Tibial nerve (tissue), 4 donors: ENCODE measurements around the gene RUVBL1. TPM values are rescaled to one million over a fixed set of nuclear protein-coding genes. Genes with fewer than 3 reads are reported as not detected.

Experiments
- DNase-seq, 2 donors: peaks; one replicate each; pipeline ENCODE4 v3.0.0-alpha.2; 2019; ENCODE audit warnings: low spot score in 2 of 2
- H3K27ac ChIP-seq, 4 donors: fragments of 200-600 bp; sonication (generic) in 3 of 4; one replicate each; pipeline ENCODE4 v1.5.1; 2017 to 2019; ENCODE audit warnings: mild to moderate bottlenecking in 1 of 4
- H3K27me3 ChIP-seq, 2 donors: fragments of 200-600 bp; sonication (generic) in 1 of 2; one replicate each; pipeline versions ENCODE4 v1.5.1 to v1.6.0; 2017 to 2019
- H3K36me3 ChIP-seq, 3 donors: fragments of 200-600 bp; sonication (generic); one replicate each; pipeline ENCODE4 v1.5.1; 2018 to 2019
- H3K4me1 ChIP-seq, 4 donors: fragments of 200-600 bp; sonication (generic) in 3 of 4; one replicate each; pipeline ENCODE4 v1.5.1; 2017 to 2019
- H3K4me3 ChIP-seq, 4 donors: fragments of 200-600 bp; sonication (generic) in 3 of 4; one replicate each; pipeline ENCODE4 v1.5.1; 2017 to 2019; ENCODE audit warnings: mild to moderate bottlenecking in 1 of 4, moderate library complexity in 1 of 4
- H3K9me3 ChIP-seq, 4 donors: fragments of 200-600 bp; sonication (generic) in 3 of 4; one replicate each; pipeline ENCODE4 v1.5.1; 2017 to 2019
- EP300 ChIP-seq, 2 donors: sonication (generic); formaldehyde crosslinking; IDR thresholded peaks; one replicate each; pipeline ENCODE4 v1.6.1; 2017; ENCODE audit warnings: antibody characterized with exemption in 2 of 2, mild to moderate bottlenecking in 1 of 2
- POLR2A ChIP-seq, 2 donors: fragments of 450-650 bp; IDR thresholded peaks; one replicate each; pipeline ENCODE4 v1.6.1; 2017; ENCODE audit warnings: antibody characterized with exemption in 2 of 2, mild to moderate bottlenecking in 2 of 2, moderate library complexity in 2 of 2
- WGBS, 2 donors: methylation state at CpG; one replicate each; pipeline ENCODE4 v1.1.5; 2018; 5-methylcytosine and 5-hydroxymethylcytosine counted together
- total RNA-seq, 4 donors: library from RNA; depleted of rRNA; stranded (reverse); fragments of >200 nt; gene quantifications; one replicate each; pipeline ENCODE4 v1.1.0, GENCODE V29; 2016
- TF ChIP-seq, protein P1 (sequence below), 5 experiments: fragments of 200-600 bp in 3 of 5; fragments of 450-650 bp in 2 of 5; sonication (generic) in 3 of 5; IDR thresholded peaks; one replicate each; pipeline ENCODE4 v1.5.1; 2016 to 2019; ENCODE audit warnings: antibody characterized with exemption in 5 of 5, mild to moderate bottlenecking in 3 of 5, moderate library complexity in 2 of 5

Gene RUVBL1
- total RNA-seq, result 10 to 100 TPM; 29.7 to 41.7 (median 34.1) TPM

DNA sequence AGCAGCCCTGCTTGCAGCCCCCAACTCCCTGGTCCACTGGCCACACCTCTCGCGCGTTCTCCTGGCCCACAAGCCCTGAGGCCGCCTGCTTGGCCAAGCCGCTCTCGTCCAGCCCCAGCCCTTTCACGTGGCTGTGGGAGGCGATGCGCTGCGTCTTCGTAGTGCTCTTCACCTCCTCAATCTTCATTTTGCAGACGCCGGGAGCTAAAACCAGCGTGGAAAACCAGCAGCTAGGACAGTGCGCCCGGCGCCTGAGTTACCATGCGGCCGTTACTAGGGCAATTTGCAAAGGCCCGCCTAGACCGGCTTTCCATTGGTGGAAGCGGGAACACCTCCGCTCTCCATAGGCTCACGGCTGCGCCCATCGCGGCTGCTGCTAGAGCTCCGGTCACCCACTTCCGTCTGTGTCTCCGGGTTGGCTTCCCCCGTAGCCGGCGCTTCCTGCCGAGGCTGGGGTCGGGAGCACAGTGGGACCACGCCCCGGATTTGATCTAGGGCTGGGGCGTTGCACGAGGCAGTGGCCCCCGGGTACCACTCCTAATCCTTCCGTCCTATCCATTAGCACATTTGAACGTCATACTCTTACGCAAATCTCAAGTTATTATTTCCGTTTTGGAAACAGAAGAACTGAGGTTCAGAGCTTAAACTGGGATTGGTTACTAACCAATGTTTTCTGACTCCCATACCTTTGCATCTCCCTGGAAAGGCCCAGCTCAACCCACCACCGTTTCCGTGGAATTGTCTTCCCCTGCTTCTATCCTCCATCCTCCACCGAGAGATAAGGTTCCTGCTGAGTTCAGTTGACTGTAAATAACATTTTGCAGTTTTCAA, at the start of gene RUVBL1:
Gene RUVBL1 (minus strand): TSS at position 275 of the 831 bp plus-strand sequence. CDS start 88 bp downstream, at position 187.
- Histone ChIP-seq H3K36me3 (peaks cover 0 to 10% (median 0%) of the 10 kb centered on the region in 3 donors), H3K27me3 (no peaks in the 10 kb centered on the region), H3K27ac (peak within 1 kb of the TSS; percentile 54 to 77 (median 74)), H3K4me3 (peak within 1 kb of the TSS; percentile 62 to 92 (median 76)), H3K9me3 (no peaks in the 10 kb centered on the region), H3K4me1 (peaks cover 0 to 15% (median 10%) of the 10 kb centered on the region in 4 donors)
- DNase-seq, result peak; percentile 88 to 91
- TF ChIP-seq POLR2A (IDR thresholded peaks at IDR 0.05), result peak; percentile 20 to 21
- peak; percentile 81 to 92 for TF ChIP-seq EP300 (IDR thresholded peaks at IDR 0.05)
- TF ChIP-seq, protein P1, sequence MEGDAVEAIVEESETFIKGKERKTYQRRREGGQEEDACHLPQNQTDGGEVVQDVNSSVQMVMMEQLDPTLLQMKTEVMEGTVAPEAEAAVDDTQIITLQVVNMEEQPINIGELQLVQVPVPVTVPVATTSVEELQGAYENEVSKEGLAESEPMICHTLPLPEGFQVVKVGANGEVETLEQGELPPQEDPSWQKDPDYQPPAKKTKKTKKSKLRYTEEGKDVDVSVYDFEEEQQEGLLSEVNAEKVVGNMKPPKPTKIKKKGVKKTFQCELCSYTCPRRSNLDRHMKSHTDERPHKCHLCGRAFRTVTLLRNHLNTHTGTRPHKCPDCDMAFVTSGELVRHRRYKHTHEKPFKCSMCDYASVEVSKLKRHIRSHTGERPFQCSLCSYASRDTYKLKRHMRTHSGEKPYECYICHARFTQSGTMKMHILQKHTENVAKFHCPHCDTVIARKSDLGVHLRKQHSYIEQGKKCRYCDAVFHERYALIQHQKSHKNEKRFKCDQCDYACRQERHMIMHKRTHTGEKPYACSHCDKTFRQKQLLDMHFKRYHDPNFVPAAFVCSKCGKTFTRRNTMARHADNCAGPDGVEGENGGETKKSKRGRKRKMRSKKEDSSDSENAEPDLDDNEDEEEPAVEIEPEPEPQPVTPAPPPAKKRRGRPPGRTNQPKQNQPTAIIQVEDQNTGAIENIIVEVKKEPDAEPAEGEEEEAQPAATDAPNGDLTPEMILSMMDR (IDR thresholded peaks at IDR 0.05), result peak in 1 of 5 experiments; percentile 25
- 5 to 7% methylated on average over 24 to 34 of the region's 47 CpGs for WGBS, 2 donors

DNA sequence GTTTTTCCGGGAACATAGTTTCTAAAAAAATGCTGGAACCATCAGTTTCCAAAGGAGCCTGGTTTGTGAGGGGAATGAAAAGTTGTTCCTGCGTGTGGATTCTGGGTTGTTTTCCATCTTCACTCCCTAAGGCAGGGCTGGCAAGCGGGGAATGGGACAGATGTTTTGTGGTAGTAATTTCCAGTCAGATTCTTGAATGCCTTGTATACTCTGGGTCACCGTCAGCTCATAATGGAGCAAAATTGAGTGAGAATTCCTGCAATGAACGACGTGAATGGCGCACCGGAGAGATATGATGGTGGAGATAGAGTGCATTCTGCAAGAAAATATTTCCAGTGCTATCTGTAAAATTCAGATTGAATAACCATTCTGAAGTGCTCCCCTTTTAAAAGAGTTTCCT, 49.6 kb upstream of the RUVBL1 start:
- TF ChIP-seq POLR2A (IDR thresholded peaks at IDR 0.05) (no peak), EP300 (IDR thresholded peaks at IDR 0.05) (no peak)
- TF ChIP-seq, protein P1 (IDR thresholded peaks at IDR 0.05), result no peak
- no peaks in the 10 kb centered on the region for H3K9me3 ChIP-seq
- no peaks in the 10 kb centered on the region for H3K36me3 ChIP-seq
- H3K27me3 ChIP-seq, result no peaks in the 10 kb centered on the region
- H3K4me1 ChIP-seq, result peaks cover 0 to 40% (median 17%) of the 10 kb centered on the region in 4 donors
- 89 to 90% methylated on average over 8 of the region's 8 CpGs for WGBS, 2 donors
- no peak for DNase-seq
- H3K4me3 ChIP-seq, result no peak overlapping the region
- H3K27ac ChIP-seq, result no peak overlapping the region

DNA sequence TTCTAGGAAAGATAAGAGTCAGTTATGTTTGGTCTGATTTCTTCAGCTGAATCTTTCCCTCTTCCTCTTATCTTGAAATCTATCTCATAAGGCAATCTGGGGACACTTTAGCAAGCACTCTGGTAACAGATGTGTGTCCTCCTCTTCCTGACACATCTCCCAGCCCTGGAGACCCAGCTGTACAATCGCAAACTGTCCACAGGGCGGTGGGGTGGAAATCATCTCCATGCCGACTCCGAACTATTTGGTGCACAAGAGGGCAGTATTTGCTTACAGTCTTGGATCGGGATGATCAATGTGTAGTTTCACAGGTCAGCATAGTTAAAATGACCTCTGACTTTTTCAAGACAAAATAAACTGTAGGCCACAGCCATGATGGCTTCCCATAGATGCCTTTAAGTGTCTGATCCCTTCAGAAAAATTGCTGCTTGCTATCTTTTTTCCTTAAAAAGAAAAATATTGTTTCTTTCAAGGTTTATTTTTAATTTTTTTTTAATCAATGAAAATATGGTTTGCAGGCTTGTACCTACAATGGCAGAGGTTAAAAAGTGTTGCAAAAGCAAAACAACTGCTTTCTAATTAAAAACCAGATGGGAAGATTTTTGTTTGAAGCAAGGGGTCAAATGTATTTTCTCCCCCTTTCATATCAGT, 47.4 kb upstream of the RUVBL1 start:
- no peak overlapping the region for H3K4me3 ChIP-seq
- 11 to 12% methylated on average over 5 of the region's 5 CpGs for WGBS, 2 donors
- H3K36me3 ChIP-seq, result peaks cover 0 to 6% (median 0%) of the 10 kb centered on the region in 3 donors
- no peaks in the 10 kb centered on the region for H3K9me3 ChIP-seq
- H3K4me1 ChIP-seq, result peaks cover 0 to 43% (median 13%) of the 10 kb centered on the region in 4 donors
- no peaks in the 10 kb centered on the region for H3K27me3 ChIP-seq
- H3K27ac ChIP-seq, result no peak overlapping the region
- TF ChIP-seq, protein P1 (IDR thresholded peaks at IDR 0.05), result peak; percentile 42 to 87 (median 70)
- TF ChIP-seq POLR2A (IDR thresholded peaks at IDR 0.05), result no peak
- DNase-seq, result peak in 1 of 2 donors; percentile 63

DNA sequence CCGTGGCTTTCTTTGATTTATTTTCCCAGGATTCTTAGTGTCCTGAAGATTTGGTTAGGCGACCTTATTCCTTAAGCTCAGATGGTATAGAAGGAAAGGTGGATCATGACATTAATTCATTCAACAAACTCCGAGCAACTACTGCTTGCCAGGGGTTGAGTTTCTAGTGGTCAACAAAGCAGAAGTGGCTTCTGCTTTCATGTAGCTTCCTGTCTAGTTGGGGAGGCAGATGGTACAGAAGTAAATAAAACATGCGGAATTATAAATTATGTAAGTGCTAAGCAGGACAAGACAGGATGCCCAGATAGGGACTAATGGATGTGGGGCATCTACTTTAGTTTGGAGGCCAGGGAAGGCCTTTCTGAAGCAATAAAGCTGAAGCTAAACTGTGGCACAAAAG, 45.2 kb upstream of the RUVBL1 start:
- H3K9me3 ChIP-seq, result no peaks in the 10 kb centered on the region
- no peaks in the 10 kb centered on the region for H3K27me3 ChIP-seq
- H3K36me3 ChIP-seq, result peaks cover 0 to 10% (median 0%) of the 10 kb centered on the region in 3 donors
- no peak overlapping the region for H3K27ac ChIP-seq
- TF ChIP-seq POLR2A (IDR thresholded peaks at IDR 0.05), result no peak
- no peak for TF ChIP-seq EP300 (IDR thresholded peaks at IDR 0.05)
- TF ChIP-seq, protein P1 (IDR thresholded peaks at IDR 0.05), result no peak
- WGBS, 2 donors, result 84 to 85% methylated on average over 4 of the region's 4 CpGs
- no peak for DNase-seq
- H3K4me3 ChIP-seq, result no peak overlapping the region
- peaks cover 0 to 23% (median 0%) of the 10 kb centered on the region in 4 donors for H3K4me1 ChIP-seq
